Adipocyte (in vitro differentiated cells): ENCODE data around the gene UBIAD1.
"Not testable (repeated sequence)": the region's sequence is repeated elsewhere in the genome, so short reads cannot be mapped to it uniquely, and the experiment has no call there.

Source experiments
- DNase-seq: peaks from one replicate; pipeline ENCODE4 v3.0.0-alpha.2; 2015; ENCODE audit warnings: low read depth
- H3K27me3 ChIP-seq: replicated peaks from 2 replicates; pipeline ENCODE4 v1.7.0; 2013; ENCODE audit warnings: mild to moderate bottlenecking, low read length, moderate library complexity; ENCODE audit not compliant: control insufficient read depth, insufficient read depth
- H3K36me3 ChIP-seq: 2 replicates; pipeline ENCODE4 v1.7.0; 2013; ENCODE audit warnings: low read length, mild to moderate bottlenecking, moderate library complexity; ENCODE audit not compliant: control insufficient read depth, insufficient read depth, severe bottlenecking
- H3K4me1 ChIP-seq: 2 replicates; pipeline ENCODE4 v1.7.0; 2013; ENCODE audit warnings: mild to moderate bottlenecking, low read length, moderate library complexity; ENCODE audit not compliant: control insufficient read depth, insufficient read depth
- H3K4me3 ChIP-seq: 2 replicates; pipeline ENCODE4 v1.7.0; 2013; ENCODE audit warnings: mild to moderate bottlenecking, low read length, moderate library complexity
- H3K9ac ChIP-seq: 2 replicates; pipeline ENCODE4 v1.7.0; 2013; ENCODE audit warnings: mild to moderate bottlenecking, low read length, moderate library complexity
- H3K9me3 ChIP-seq: 2 replicates; pipeline ENCODE4 v1.7.0; 2013; ENCODE audit warnings: mild to moderate bottlenecking, low read length, moderate library complexity; ENCODE audit not compliant: control insufficient read depth

Gene UBIAD1

GRCh38 chr1:11253226-11253625, 19.8 kb upstream of the UBIAD1 start:
- no peak for DNase-seq
- no peaks in the 10 kb centered on the region for H3K9me3 ChIP-seq
- peaks cover 77% of the 10 kb centered on the region for H3K36me3 ChIP-seq
- H3K4me3 ChIP-seq, result no peak overlapping the region
- H3K4me1 ChIP-seq, result no peaks in the 10 kb centered on the region
- H3K9ac ChIP-seq, result no peak overlapping the region
- no peaks in the 10 kb centered on the region for H3K27me3 ChIP-seq

GRCh38 chr1:11256299-11256698, 16.7 kb upstream of the UBIAD1 start:
- Histone ChIP-seq H3K9ac (no peak overlapping the region), H3K27me3 (no peaks in the 10 kb centered on the region), H3K4me3 (no peak overlapping the region), H3K36me3 (peaks cover 82% of the 10 kb centered on the region), H3K9me3 (no peaks in the 10 kb centered on the region), H3K4me1 (peaks cover 2% of the 10 kb centered on the region)
- no peak for DNase-seq

GRCh38 chr1:11262171-11263049, 10.6 kb upstream of the UBIAD1 start, which contains the start of gene MTOR:
Gene MTOR (minus strand): TSS chr1:11262551. CDS start chr1:11259409, 3,142 bp downstream.
- peaks cover 23% of the 10 kb centered on the region for H3K36me3 ChIP-seq
- peak within 1 kb of the TSS; percentile 98 for H3K4me3 ChIP-seq
- no peaks in the 10 kb centered on the region for H3K27me3 ChIP-seq
- H3K9me3 ChIP-seq, result no peaks in the 10 kb centered on the region
- H3K9ac ChIP-seq, result peak within 1 kb of the TSS; percentile 94
- H3K4me1 ChIP-seq, result peaks cover 10% of the 10 kb centered on the region
- peak; percentile 100 for DNase-seq

- no peak for DNase-seq
- Histone ChIP-seq H3K4me3 (no peak overlapping the region), H3K36me3 (no peaks in the 10 kb centered on the region), H3K27me3 (no peaks in the 10 kb centered on the region), H3K9ac (no peak overlapping the region), H3K9me3 (no peaks in the 10 kb centered on the region), H3K4me1 (peaks cover 17% of the 10 kb centered on the region)
These were observed 6.5 kb upstream of the UBIAD1 start for GRCh38 chr1:11266268-11267074.

- H3K9me3 ChIP-seq, H3K9ac ChIP-seq, H3K27me3 ChIP-seq, H3K4me3 ChIP-seq, H3K36me3 ChIP-seq: not testable (repeated sequence)
- H3K4me1 ChIP-seq, result peaks cover 17% of the 10 kb centered on the region
- DNase-seq, result peak; percentile 57
These were observed 5.4 kb upstream of the UBIAD1 start for GRCh38 chr1:11267350-11268337.

GRCh38 chr1:11272544-11272831, 510 bp upstream of the UBIAD1 start:
- H3K36me3 ChIP-seq, result no peaks in the 10 kb centered on the region
- H3K4me3 ChIP-seq, result peak overlapping the region; percentile 78
- H3K9me3 ChIP-seq, result no peaks in the 10 kb centered on the region
- peak overlapping the region; percentile 46 for H3K9ac ChIP-seq
- H3K4me1 ChIP-seq, result peaks cover 29% of the 10 kb centered on the region
- no peaks in the 10 kb centered on the region for H3K27me3 ChIP-seq
- peak; percentile 3 for DNase-seq

- Histone ChIP-seq H3K36me3 (no peaks in the 10 kb centered on the region), H3K9ac (peak overlapping the region; percentile 88), H3K9me3 (no peaks in the 10 kb centered on the region), H3K4me1 (peaks cover 19% of the 10 kb centered on the region), H3K4me3 (peak overlapping the region; percentile 84), H3K27me3 (no peaks in the 10 kb centered on the region)
- no peak for DNase-seq
These were observed 717 bp downstream of the UBIAD1 start for GRCh38 chr1:11273595-11274234.

- no peak overlapping the region for H3K9ac ChIP-seq
- H3K27me3 ChIP-seq, result no peaks in the 10 kb centered on the region
- no peaks in the 10 kb centered on the region for H3K36me3 ChIP-seq
- H3K9me3 ChIP-seq, result no peaks in the 10 kb centered on the region
- DNase-seq, result no peak
- H3K4me3 ChIP-seq, result no peak overlapping the region
- H3K4me1 ChIP-seq, result peaks cover 14% of the 10 kb centered on the region
These were observed 6.2 kb downstream of the UBIAD1 start for GRCh38 chr1:11279152-11279551.

- Histone ChIP-seq H3K4me3 (no peak overlapping the region), H3K27me3 (no peaks in the 10 kb centered on the region), H3K4me1 (peaks cover 14% of the 10 kb centered on the region), H3K9me3 (no peaks in the 10 kb centered on the region), H3K9ac (no peak overlapping the region), H3K36me3 (no peaks in the 10 kb centered on the region)
- no peak for DNase-seq
These were observed 6.6 kb downstream of the UBIAD1 start for GRCh38 chr1:11279630-11280029.

GRCh38 chr1:11280719-11281376, 7.8 kb downstream of the UBIAD1 start:
- Histone ChIP-seq H3K4me1 (peaks cover 12% of the 10 kb centered on the region), H3K27me3 (no peaks in the 10 kb centered on the region), H3K36me3 (peaks cover 3% of the 10 kb centered on the region), H3K9ac (no peak overlapping the region), H3K9me3 (no peaks in the 10 kb centered on the region), H3K4me3 (no peak overlapping the region)
- DNase-seq, result no peak
